Measurements from ENCODE around the gene MTCP1.

Gene MTCP1

DNA sequence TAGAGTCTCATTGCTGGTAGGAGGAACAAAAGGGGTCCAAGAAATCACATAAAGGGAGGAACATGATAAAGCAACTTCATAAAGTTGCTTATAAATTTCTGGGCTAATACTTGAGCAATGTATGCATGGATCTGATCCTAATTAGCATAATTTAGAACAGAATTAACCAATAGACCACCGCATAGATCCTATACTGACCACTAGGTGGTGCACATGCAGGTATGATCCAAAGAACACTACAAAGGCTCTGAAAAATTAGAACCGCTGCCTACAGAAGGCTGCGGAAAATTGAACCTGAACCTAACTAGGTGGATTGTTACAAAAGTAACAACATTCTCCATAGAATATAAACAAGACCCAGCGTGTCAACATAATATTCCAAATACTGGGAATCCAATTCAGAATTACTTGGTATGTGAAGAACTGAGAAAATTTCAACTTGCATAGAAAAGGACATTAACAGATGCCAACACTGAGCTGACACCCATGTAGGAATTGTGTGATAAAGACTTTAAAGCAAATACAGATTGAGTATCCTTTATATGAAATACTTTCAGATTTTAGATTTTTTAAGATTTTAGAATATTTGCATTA, 23.6 kb upstream of the MTCP1 start:
- DNase-seq (ENCODE audit: low read depth in 2 of 2), result peak; percentile 36 to 39
- TF ChIP-seq, protein P1, sequence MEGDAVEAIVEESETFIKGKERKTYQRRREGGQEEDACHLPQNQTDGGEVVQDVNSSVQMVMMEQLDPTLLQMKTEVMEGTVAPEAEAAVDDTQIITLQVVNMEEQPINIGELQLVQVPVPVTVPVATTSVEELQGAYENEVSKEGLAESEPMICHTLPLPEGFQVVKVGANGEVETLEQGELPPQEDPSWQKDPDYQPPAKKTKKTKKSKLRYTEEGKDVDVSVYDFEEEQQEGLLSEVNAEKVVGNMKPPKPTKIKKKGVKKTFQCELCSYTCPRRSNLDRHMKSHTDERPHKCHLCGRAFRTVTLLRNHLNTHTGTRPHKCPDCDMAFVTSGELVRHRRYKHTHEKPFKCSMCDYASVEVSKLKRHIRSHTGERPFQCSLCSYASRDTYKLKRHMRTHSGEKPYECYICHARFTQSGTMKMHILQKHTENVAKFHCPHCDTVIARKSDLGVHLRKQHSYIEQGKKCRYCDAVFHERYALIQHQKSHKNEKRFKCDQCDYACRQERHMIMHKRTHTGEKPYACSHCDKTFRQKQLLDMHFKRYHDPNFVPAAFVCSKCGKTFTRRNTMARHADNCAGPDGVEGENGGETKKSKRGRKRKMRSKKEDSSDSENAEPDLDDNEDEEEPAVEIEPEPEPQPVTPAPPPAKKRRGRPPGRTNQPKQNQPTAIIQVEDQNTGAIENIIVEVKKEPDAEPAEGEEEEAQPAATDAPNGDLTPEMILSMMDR (IDR thresholded peaks at IDR 0.05; ENCODE audit: low read depth, low read length), result peak; percentile 47
- H3K4me3 ChIP-seq (replicated peaks in 1 of 2; ENCODE audit: low read depth in 2 of 2, low read length in 2 of 2), result no peak overlapping the region

DNA sequence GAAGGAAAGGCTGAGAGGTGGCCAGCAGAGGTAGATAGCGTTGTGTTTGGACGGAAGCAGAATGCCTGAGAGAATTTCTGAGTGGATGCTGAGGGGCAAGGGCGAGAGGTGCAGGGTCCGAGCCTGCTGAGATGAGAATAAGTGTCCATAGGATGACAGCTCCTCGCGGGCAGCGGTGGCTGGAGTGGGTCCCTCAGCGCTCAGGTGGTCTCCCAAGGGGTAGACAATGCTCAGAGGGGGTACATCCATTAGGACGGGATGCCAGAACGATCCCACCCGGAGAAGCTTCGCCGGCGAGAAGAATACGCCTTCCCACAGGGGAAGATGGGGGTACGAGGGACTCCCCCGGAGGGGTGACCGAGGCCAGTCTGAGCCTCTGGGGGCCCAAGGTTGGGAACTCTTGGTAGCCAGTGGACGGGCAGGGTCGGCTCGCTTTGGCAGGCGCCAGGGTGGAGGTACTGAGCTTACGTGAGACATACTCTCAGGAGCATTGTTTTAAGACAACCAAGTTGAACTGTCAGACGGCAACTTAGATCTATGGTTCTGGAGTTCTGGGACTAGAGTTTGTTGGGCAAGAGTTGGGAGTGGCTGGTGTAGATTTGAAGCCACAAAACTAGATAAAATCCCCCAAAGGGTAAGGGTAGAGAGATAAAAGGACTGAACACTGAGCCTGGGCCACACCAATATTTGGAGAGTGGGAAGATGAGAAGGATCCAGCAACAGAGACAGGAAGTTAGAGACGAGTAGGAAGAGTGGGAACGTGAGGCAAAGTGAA, 16.2 kb upstream of the MTCP1 start:
- TF ChIP-seq, protein P1 (IDR thresholded peaks at IDR 0.05; ENCODE audit: low read depth, low read length), result no peak
- DNase-seq (ENCODE audit: low read depth in 2 of 2), result no peak
- H3K4me3 ChIP-seq (replicated peaks in 1 of 2; ENCODE audit: low read depth in 2 of 2, low read length in 2 of 2), result no peak overlapping the region

DNA sequence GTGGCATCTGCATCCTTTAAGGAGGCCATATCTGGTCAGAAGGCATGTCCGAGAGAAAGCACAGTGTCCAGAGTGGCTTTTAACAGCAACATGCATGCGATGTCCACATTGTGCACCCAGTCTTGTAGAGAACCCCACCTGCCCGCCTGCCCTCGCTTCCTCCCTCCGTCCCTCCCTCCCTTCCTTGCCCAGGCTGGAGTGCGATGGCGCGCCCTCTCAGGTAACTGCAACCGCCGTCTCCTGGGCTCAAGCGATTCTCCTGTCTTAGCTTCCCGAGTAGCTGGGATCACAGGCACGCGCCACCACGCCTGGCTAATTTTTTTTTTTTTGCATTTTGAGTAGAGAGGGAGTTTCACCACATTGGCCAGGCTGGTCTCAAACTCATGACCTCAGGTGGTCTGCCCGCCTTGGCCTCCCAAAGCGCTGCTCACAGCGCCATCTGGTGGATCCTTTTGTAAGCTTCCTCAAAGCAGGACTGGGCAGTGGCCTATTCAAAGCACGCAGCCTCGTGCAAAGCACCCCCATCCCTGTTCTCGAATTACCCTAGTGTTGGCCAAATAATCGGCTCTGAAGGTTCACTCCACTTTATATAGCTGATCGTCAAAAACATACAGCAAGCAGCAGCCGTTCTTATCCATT, 15.4 kb upstream of the MTCP1 start:
- peak; percentile 40 to 55 for DNase-seq (ENCODE audit: low read depth in 2 of 2)
- H3K4me3 ChIP-seq (replicated peaks in 1 of 2; ENCODE audit: low read depth in 2 of 2, low read length in 2 of 2), result no peak overlapping the region
- TF ChIP-seq, protein P1 (IDR thresholded peaks at IDR 0.05; ENCODE audit: low read depth, low read length), result peak; percentile 60

DNA sequence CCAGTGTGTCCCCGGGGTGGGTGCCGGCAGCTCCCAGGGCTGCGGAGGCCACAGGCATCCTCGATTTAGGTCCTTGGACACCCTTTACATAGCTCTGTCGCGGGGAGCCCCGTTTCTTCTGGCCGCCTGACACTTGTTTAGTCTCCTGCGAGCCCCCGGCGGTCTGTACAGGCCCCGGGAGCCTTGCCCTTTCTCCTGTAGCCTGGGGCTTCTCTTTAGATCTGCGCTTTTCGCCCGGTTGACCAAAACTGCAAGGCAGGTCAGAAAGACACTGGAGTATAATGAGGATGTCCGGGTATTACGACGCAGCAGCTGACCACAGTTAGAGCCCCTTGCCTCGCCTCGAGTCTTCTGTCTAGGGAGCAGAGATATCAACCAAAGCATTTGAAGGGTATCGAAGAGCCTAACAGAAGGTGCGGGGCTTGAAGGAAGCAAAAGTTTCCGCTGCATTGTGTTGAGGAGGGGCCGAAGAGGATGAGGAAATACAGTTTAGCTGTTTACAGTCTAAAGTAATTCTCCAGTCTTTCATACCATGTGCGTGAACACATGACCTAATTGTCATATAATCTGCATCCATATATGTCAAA, 851 bp upstream of the MTCP1 start:
- DNase-seq (ENCODE audit: low read depth in 2 of 2), result no peak
- H3K4me3 ChIP-seq (replicated peaks in 1 of 2; ENCODE audit: low read depth in 2 of 2, low read length in 2 of 2), result peak overlapping the region; percentile 66 to 72
- TF ChIP-seq, protein P1 (IDR thresholded peaks at IDR 0.05; ENCODE audit: low read depth, low read length), result no peak

DNA sequence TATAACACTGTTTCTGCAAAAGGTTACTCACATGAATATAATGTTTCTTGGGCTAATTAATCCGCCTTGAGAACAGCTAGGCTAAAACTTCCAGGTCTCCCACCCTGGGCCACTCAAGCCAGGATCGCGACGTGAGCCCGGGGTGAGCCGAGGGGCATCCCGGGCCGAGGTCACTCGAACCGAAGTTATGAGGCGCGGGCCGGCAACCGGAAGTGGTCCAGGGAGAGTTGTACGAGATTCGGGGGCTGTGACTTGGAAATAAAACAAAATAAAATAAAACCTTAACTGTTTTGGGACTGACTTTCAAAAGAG, 317 bp downstream of the MTCP1 start:
- peak overlapping the region; percentile 58 to 59 for H3K4me3 ChIP-seq (replicated peaks in 1 of 2; ENCODE audit: low read depth in 2 of 2, low read length in 2 of 2)
- no peak for DNase-seq (ENCODE audit: low read depth in 2 of 2)
- TF ChIP-seq, protein P1 (IDR thresholded peaks at IDR 0.05; ENCODE audit: low read depth, low read length), result no peak

DNA sequence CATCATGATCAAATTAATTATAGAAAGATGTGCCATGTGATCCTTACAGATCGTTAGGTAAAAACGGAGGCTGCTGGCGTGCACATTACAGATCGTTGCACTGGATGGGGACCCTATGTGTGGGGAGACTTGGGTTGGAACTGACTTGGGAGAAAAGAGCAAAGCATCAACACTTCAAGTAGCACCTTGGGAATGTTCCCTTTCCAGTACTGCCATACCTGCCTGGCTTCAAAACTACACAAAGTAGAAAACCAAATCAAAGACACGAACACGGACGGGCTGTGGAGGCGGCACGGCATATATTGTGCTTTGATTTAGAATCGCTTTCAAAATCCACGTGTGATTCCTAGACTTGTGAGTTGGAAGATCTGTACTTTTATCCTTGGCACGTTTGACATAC, 898 bp downstream of the MTCP1 start:
- TF ChIP-seq, protein P1 (IDR thresholded peaks at IDR 0.05; ENCODE audit: low read depth, low read length), result no peak
- DNase-seq (ENCODE audit: low read depth in 2 of 2), result no peak
- H3K4me3 ChIP-seq (replicated peaks in 1 of 2; ENCODE audit: low read depth in 2 of 2, low read length in 2 of 2), result peak overlapping the region; percentile 58 to 59
